ENCODE data around the gene NSFL1C. TPM values are rescaled to one million over a fixed set of nuclear protein-coding genes. Genes with fewer than 3 reads are reported as not detected.

NSFL1C gene
- polyA plus RNA-seq, 1 of the 3 experiments (the other 2 are of a cell fraction) = 45.9 TPM

DNA sequence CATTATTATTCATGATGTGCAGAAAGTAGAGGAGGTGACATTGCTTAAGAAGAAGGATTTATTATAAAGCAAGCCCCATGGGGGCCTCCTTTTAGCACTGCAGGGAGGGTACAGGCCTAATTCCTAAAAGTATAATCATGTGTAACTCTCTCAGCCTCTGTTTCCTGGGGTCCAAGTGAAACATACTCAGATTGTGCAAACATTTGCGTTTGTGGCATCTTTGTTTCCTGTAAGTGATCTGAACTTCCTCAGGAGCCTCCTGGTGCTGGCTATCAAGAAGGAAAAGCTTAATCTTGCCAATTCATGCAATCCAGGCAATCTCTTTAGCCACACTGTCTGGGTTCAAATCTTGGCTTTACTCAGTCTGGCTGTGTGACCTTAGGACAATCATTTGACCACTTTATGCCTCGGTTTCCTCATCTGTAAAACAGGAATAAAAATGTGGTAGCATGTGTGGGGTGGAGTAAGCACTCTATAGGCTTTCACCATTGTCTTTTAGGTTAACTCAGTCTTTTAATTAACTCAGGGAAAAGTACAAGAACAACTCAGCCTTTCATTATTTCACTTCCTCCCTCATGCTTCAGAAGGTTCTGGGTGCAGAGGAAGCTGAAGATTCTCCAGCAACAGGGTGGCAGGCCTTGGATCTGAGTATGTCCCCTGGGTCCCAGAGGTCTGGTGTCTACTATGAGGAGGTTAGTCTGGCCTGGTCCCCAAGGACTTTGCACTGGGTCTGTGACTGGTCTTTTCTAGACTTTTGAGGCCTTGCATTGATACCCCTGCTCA, 25.4 kb upstream of the NSFL1C start:
- Histone ChIP-seq H3K9ac (no peak overlapping the region), H3K4me2 (no peak overlapping the region), H3K9me2 (no peaks in the 10 kb centered on the region), H4K20me1 (ENCODE audit: insufficient read depth) (no peaks in the 10 kb centered on the region), H2AFZ (ENCODE audit: low read depth) (no peak overlapping the region), H3K79me2 (ENCODE audit: insufficient read depth) (no peaks in the 10 kb centered on the region), H3K36me3 (replicated peaks in 1 of 2; ENCODE audit: control insufficient read depth in 1 of 2, insufficient read depth in 2 of 2, low read length in 1 of 2) (no peaks in the 10 kb centered on the region), H3K27me3 (ENCODE audit: insufficient read depth) (peaks cover 42% of the 10 kb centered on the region), H3K4me3 (ENCODE audit: low read depth in 2 of 2, low read length in 1 of 2) (no peak overlapping the region), H3K4me1 (ENCODE audit: control insufficient read depth in 1 of 2, insufficient read depth in 2 of 2, low read depth in 1 of 2, low read length in 1 of 2) (no peaks in the 10 kb centered on the region; a peak in 1 of 4 replicates), H3F3A (replicated peaks; ENCODE audit: insufficient read depth) (no peaks in the 10 kb centered on the region), H3K27ac (ENCODE audit: low read depth in 2 of 2, low read length in 1 of 2) (no peak overlapping the region), H3K9me3 (no peaks in the 10 kb centered on the region)
- no peak for TF ChIP-seq SMC3 (IDR thresholded peaks at IDR 0.05; ENCODE audit: low read depth, low read length)
- no peak for DNase-seq
- POLR2A ChIA-PET = no interaction called here
- CTCF ChIA-PET = interaction anchor here (1.4 to 2.3 kb wide), 2 partner anchors 12 to 25 kb away, joined by 3 to 8 read pairs; partner anchors contain the start of gene NSFL1C
- 9% methylated on average over 2 of the region's 2 CpGs for WGBS (ENCODE audit: low lambda C conversion rate)

DNA sequence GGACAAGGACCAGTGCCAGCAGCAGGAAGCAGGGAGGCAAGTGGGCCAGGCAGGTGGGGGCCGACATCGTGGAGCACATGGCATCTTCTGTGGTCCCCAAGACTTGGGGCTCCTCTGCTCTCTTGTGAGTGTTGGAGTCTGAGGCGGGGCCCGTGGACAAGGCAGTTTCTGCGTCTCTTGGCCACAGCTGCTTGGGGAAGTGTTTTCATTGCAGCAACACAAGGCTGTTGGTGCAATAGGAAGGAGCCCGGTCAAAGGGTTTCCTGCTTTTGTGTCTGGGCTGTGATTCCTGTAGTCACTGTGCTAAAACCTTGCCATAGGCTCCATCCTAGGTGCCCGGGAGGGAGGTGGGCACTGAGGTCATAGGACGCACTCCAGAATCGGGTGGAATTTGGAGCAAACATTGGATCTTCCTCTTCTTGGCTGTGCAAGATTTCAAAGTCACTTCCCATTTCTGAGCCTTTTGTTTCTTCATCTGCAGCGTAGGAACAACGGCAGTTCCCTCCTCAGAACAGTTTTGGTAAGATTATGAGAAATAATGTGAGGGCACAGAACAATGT, 24.7 kb upstream of the NSFL1C start, which contains the start of gene SIRPB2:
SIRPB2 (minus strand) TSS at position 140 of the 560 bp plus-strand sequence; CDS start at position 79, 61 bp downstream.
- Histone ChIP-seq H3K9me2 (no peaks in the 10 kb centered on the region), H3F3A (replicated peaks; ENCODE audit: insufficient read depth) (no peaks in the 10 kb centered on the region), H3K27ac (ENCODE audit: low read depth in 2 of 2, low read length in 1 of 2) (no peak within 1 kb of the TSS), H2AFZ (ENCODE audit: low read depth) (no peak within 1 kb of the TSS), H3K9me3 (no peaks in the 10 kb centered on the region), H3K27me3 (ENCODE audit: insufficient read depth) (peaks cover 46% of the 10 kb centered on the region), H3K9ac (no peak within 1 kb of the TSS), H3K36me3 (replicated peaks in 1 of 2; ENCODE audit: control insufficient read depth in 1 of 2, insufficient read depth in 2 of 2, low read length in 1 of 2) (no peaks in the 10 kb centered on the region), H3K79me2 (ENCODE audit: insufficient read depth) (no peaks in the 10 kb centered on the region), H3K4me2 (no peak within 1 kb of the TSS), H4K20me1 (ENCODE audit: insufficient read depth) (no peaks in the 10 kb centered on the region), H3K4me1 (ENCODE audit: control insufficient read depth in 1 of 2, insufficient read depth in 2 of 2, low read depth in 1 of 2, low read length in 1 of 2) (no peaks in the 10 kb centered on the region; a peak in 1 of 4 replicates), H3K4me3 (ENCODE audit: low read depth in 2 of 2, low read length in 1 of 2) (no peak within 1 kb of the TSS)
- ChIA-PET POLR2A (no interaction called here), CTCF (interaction anchor here (2.3 kb wide), 1 partner anchor 24 kb away, joined by 8 read pairs; the partner anchor contains the start of gene NSFL1C)
- no peak for TF ChIP-seq GABPA (IDR thresholded peaks at IDR 0.05; ENCODE audit: low read depth)
- 27% methylated on average over 4 of the region's 11 CpGs for WGBS (ENCODE audit: low lambda C conversion rate)
- no peak for DNase-seq

DNA sequence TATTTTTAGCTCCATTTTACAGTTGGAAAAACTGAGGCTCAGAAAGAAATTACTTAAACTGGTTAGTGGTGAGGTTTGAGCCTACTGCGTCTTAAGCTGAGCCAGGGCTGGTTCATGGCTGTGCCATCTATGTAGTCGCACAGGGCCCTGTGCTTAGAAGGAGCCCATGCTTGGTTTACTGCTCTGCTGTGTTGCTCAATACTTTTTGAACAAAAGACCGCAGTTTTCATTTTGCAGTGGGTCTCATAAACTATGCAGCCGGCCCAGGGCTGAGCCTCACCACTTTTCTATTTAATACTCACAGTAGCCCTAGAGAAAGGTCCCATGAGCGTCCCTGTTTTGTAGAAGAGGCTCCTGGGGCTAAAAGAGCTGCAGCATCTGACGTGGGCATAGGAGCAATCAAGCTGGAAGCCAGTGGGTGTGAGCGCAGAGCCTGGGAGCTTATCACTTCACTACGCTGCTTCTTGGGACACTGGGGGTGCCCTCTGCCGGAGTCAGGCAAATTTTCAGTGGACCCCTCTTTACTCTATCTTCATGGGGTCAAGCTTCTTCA, 24.1 kb upstream of the NSFL1C start:
- no peaks in the 10 kb centered on the region for H3K9me3 ChIP-seq
- DNase-seq = no peak
- H3F3A ChIP-seq (replicated peaks; ENCODE audit: insufficient read depth) = no peaks in the 10 kb centered on the region
- no peak overlapping the region for H3K27ac ChIP-seq (ENCODE audit: low read depth in 2 of 2, low read length in 1 of 2)
- no peaks in the 10 kb centered on the region for H3K36me3 ChIP-seq (replicated peaks in 1 of 2; ENCODE audit: control insufficient read depth in 1 of 2, insufficient read depth in 2 of 2, low read length in 1 of 2)
- no peaks in the 10 kb centered on the region for H4K20me1 ChIP-seq (ENCODE audit: insufficient read depth)
- TF ChIP-seq TCF12 (IDR thresholded peaks at IDR 0.05) (no peak), MXI1 (IDR thresholded peaks at IDR 0.05; ENCODE audit: low read depth, low read length) (no peak), GATA2 (CRISPR knock-in tag; IDR thresholded peaks at IDR 0.05) (no peak), FOXJ3 (CRISPR knock-in tag; IDR thresholded peaks at IDR 0.05) (no peak), ELF1 (IDR thresholded peaks at IDR 0.05) (no peak), RAD21 (IDR thresholded peaks at IDR 0.05; ENCODE audit: low read length) (no peak)
- TF ChIP-seq, protein P1, sequence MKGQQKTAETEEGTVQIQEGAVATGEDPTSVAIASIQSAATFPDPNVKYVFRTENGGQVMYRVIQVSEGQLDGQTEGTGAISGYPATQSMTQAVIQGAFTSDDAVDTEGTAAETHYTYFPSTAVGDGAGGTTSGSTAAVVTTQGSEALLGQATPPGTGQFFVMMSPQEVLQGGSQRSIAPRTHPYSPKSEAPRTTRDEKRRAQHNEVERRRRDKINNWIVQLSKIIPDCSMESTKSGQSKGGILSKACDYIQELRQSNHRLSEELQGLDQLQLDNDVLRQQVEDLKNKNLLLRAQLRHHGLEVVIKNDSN (IDR thresholded peaks at IDR 0.05; ENCODE audit: borderline replicate concordance, low read depth) = no peak
- TF ChIP-seq, protein P2, sequence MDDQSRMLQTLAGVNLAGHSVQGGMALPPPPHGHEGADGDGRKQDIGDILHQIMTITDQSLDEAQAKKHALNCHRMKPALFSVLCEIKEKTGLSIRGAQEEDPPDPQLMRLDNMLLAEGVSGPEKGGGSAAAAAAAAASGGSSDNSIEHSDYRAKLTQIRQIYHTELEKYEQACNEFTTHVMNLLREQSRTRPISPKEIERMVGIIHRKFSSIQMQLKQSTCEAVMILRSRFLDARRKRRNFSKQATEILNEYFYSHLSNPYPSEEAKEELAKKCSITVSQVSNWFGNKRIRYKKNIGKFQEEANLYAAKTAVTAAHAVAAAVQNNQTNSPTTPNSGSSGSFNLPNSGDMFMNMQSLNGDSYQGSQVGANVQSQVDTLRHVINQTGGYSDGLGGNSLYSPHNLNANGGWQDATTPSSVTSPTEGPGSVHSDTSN (IDR thresholded peaks at IDR 0.05) = no peak
- TF ChIP-seq, protein P3, sequence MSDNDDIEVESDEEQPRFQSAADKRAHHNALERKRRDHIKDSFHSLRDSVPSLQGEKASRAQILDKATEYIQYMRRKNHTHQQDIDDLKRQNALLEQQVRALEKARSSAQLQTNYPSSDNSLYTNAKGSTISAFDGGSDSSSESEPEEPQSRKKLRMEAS (IDR thresholded peaks at IDR 0.05; ENCODE audit: low read depth) = no peak
- TF ChIP-seq, protein P4, sequence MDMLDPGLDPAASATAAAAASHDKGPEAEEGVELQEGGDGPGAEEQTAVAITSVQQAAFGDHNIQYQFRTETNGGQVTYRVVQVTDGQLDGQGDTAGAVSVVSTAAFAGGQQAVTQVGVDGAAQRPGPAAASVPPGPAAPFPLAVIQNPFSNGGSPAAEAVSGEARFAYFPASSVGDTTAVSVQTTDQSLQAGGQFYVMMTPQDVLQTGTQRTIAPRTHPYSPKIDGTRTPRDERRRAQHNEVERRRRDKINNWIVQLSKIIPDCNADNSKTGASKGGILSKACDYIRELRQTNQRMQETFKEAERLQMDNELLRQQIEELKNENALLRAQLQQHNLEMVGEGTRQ (IDR thresholded peaks at IDR 0.05; ENCODE audit: borderline replicate concordance, low read depth, low read length) = no peak
- TF ChIP-seq, protein P5, sequence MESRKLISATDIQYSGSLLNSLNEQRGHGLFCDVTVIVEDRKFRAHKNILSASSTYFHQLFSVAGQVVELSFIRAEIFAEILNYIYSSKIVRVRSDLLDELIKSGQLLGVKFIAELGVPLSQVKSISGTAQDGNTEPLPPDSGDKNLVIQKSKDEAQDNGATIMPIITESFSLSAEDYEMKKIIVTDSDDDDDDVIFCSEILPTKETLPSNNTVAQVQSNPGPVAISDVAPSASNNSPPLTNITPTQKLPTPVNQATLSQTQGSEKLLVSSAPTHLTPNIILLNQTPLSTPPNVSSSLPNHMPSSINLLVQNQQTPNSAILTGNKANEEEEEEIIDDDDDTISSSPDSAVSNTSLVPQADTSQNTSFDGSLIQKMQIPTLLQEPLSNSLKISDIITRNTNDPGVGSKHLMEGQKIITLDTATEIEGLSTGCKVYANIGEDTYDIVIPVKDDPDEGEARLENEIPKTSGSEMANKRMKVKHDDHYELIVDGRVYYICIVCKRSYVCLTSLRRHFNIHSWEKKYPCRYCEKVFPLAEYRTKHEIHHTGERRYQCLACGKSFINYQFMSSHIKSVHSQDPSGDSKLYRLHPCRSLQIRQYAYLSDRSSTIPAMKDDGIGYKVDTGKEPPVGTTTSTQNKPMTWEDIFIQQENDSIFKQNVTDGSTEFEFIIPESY (IDR thresholded peaks at IDR 0.05; ENCODE audit: borderline replicate concordance, low read depth) = no peak
- no peaks in the 10 kb centered on the region for H3K9me2 ChIP-seq
- H3K4me3 ChIP-seq (ENCODE audit: low read depth in 2 of 2, low read length in 1 of 2) = no peak overlapping the region
- ChIA-PET CTCF (interaction anchor here (1.7 to 2.3 kb wide), 2 partner anchors 14 to 24 kb away, joined by 8 to 10 read pairs; partner anchors contain the start of gene NSFL1C), POLR2A (no interaction called here)
- WGBS (ENCODE audit: low lambda C conversion rate) = 44% methylated on average over 9 of the region's 9 CpGs
- H3K4me1 ChIP-seq (ENCODE audit: control insufficient read depth in 1 of 2, insufficient read depth in 2 of 2, low read depth in 1 of 2, low read length in 1 of 2) = no peaks in the 10 kb centered on the region; a peak in 1 of 4 replicates
- no peak overlapping the region for H2AFZ ChIP-seq (ENCODE audit: low read depth)
- peaks cover 50% of the 10 kb centered on the region for H3K27me3 ChIP-seq (ENCODE audit: insufficient read depth)
- no peak overlapping the region for H3K4me2 ChIP-seq
- H3K9ac ChIP-seq = no peak overlapping the region
- H3K79me2 ChIP-seq (ENCODE audit: insufficient read depth) = no peaks in the 10 kb centered on the region
